OCI-LY1 (cell line): Measurements from ENCODE around the gene PPP1R1B.

Source experiments
- EZH2 ChIP-seq: fragments of 200-600 bp; sonication (generic), shearing (Covaris generic); IDR thresholded peaks from 2 replicates; pipeline ENCODE4 v1.8.0; 2017; ENCODE audit warnings: borderline replicate concordance, mixed run types, mild to moderate bottlenecking, antibody characterized with exemption, low read length, moderate library complexity, mixed read lengths
- TF ChIP-seq, protein P1 (sequence below): fragments of 200-600 bp; sonication (generic), shearing (Covaris generic); IDR thresholded peaks from 2 replicates; pipeline ENCODE4 v1.5.1; 2017; ENCODE audit warnings: mild to moderate bottlenecking, antibody characterized with exemption, low read length, moderate library complexity, mixed read lengths

DNA sequence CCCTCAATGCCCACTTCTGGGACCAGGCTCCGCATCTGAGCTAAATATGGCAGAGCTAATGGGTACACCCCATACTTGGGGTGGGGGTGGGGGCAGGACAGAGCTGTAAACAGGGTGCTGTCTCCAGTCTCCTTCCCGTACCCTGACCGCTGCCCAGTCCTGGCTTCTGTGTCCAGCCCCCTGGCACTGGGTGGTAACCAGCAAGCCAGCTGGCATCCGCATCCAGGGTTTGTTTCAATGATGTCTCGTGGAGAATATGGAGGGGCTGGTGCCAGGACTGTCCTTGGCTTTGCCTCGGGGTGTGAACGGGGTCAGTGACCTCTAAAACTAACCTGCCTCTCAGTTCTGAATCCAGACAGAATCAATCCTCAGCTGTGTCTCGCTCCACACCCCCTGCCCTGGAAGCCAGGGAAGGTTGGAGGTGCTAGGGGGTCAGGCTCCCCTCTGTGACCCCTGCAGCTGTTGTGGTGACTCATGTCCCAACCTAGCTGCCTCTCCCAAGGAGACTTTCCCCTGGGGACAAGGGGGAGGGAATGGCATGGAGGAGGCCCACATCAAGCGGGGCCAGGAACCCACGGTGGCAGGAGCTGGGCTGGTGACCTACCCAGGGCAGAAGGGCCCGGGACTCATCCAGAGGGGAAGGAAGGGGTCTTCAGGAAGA lies 40.0 kb downstream of the PPP1R1B start:
- TF ChIP-seq, protein P1, sequence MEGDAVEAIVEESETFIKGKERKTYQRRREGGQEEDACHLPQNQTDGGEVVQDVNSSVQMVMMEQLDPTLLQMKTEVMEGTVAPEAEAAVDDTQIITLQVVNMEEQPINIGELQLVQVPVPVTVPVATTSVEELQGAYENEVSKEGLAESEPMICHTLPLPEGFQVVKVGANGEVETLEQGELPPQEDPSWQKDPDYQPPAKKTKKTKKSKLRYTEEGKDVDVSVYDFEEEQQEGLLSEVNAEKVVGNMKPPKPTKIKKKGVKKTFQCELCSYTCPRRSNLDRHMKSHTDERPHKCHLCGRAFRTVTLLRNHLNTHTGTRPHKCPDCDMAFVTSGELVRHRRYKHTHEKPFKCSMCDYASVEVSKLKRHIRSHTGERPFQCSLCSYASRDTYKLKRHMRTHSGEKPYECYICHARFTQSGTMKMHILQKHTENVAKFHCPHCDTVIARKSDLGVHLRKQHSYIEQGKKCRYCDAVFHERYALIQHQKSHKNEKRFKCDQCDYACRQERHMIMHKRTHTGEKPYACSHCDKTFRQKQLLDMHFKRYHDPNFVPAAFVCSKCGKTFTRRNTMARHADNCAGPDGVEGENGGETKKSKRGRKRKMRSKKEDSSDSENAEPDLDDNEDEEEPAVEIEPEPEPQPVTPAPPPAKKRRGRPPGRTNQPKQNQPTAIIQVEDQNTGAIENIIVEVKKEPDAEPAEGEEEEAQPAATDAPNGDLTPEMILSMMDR = no peak
- no peak for TF ChIP-seq EZH2
